NCI-H2196 treated with DMSO at 0.1 percent for 48 hours (cell line): ENCODE measurements around the gene KCNN3.
"Not testable (repeated sequence)": the region's sequence is repeated elsewhere in the genome, so short reads cannot be mapped to it uniquely, and the experiment has no call there.

ENCODE experiments used
- DNase-seq: peaks from one replicate; lab custom pipeline; 2025; ENCODE audit not compliant: unreplicated experiment; lab: John Stamatoyannopoulos, UW

KCNN3 gene

DNA sequence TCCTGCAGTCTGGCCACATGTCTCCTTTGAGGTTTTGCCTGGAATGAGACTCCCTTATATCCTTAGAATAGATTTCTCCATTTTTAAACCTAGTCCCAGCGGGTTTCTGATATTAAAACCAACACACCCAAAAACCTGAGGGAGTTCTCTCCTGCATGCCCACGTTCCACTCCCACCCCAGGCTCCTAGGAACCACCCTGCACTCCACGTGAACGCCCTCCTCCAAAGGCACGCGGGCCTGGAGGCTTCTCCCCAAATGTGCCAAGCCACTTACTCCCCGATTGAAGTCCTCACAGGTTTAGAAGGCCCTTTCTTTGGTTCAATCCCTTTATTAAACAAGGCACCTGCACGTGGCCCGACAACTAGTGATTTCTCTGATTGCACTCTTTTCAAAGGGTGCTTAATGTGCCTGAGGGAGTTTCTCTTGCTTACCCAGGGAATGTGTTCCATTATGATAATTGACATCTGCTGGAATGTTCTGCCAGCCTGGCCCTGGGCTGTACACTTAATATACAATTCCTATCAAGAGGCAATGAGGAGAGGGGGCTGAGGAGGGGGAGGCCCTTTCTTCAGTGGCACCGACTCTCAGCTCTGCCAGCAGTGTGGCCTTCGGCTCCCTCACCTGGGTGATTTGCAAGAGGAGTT, 157.8 kb downstream of the KCNN3 start:
- no peak for DNase-seq

DNA sequence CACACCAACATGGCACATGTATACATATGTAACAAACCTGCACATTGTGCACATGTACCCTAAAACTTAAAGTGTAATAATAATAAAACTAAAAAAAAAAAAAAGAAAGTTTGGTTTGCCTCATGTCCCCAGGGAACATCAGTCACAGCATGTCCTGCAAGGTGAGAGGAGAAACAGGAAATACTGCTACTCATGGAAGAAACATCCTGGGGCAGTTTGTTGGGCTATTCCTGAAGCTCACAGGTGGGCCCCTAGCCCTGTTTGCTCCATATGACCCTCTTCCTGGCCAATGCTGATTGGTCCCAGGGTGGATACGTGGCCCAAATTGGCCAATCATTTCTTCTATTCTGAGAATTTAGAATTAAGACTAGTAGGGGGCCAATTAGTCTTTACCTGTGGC, 158.7 kb downstream of the KCNN3 start:
- no peak for DNase-seq

DNA sequence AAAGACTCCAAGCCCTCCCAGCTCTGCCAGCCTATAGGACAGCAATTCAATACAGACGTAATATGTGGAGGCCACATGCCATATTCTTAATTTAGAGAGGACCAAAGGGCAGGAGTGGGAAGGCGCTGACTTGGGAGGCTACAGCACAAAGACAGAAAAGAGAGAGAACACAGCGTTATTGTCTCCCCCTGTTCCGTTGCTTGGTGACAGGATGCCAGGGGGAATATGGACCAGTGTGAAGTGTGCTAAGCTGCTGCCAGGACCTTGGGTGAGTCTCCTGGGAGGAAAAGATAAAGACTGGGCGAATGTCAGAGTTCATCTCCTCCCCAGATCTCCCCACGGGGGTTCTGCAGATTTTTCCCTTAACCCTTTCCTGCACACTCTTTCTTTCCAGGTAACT, 160.0 kb downstream of the KCNN3 start:
- DNase-seq: no peak

DNA sequence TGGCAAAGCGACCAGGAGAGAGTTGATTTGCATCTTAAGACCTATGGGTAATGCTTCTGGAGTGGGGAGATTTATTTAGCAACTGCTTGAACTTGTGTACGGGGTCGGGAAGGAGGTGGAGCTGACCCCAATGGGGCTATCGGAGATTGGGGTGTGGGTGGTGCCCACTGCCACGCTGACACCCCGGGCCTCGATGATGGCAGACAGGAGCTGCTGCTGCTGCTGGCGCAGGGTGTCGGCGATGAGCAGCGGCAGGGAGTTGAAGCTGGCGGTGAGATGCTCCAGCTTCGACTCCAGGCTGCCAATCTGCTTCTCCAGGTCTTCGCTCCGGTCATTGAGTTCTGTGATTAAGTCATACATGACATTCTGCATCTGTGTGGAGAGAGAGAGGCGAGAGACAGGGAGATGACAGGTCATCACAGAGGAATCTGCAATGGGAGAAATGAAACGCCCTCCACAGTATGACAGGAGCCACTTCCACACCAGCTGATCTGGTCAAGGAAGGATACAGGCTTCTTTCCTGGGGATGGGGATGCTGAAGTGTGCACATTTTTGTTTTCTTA, 162.1 kb downstream of the KCNN3 start:
- no peak for DNase-seq

DNA sequence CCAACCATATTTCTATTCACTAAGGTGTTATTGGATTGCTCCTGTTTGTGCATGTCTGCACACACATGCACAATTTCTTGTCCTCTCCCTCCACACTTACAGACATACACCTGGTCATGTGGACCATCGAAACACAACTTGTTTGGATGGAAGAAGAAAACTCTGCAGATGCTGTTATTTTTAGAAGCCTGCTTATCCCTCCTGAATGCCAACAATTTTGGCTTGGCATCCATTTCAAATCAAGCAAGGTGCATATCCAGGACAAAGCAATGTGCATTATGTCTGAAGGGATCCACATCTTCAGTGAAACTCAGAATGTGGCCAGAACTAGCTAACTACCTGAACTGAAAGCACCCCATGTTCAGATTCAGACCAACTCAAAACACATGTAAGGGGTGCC, 163.2 kb downstream of the KCNN3 start:
- DNase-seq: no peak

DNA sequence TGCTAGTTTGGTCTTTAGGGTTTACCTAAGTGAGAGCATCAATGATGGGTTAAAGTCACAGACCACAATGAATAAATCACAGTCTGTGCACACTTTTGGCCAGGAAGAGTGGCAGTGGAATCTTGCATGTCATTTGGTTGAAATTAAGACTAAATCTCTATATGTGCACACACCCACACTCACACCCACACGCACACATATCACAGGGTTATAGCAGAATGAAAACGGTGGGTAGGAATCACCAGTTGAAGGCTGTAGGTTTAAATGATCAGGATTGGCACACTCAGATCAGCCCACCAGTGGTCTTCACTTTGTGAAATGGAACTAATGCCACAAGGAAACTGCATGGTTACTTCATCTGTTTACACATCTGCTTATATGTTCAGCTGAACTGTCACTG, 164.5 kb downstream of the KCNN3 start:
- no peak for DNase-seq

DNA sequence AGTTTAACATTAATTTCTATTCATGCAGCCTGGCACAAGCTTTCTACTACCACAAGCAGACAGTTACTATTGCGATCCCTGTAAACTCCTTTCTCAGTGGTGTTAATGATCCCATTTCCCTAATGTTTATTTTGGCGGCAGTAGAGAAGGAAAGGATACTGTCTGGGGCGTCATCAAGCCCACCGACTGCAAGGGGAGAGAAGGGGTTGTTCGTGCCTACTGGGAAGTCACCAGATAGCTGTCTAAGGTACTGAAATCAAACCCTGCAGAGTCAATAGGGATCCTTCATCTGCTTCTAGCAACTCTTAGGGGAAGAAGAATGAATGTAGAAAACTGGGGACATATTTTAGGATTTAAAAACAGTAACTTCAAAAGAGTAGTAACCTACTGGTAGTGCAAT, 166.9 kb downstream of the KCNN3 start:
- DNase-seq: no peak

DNA sequence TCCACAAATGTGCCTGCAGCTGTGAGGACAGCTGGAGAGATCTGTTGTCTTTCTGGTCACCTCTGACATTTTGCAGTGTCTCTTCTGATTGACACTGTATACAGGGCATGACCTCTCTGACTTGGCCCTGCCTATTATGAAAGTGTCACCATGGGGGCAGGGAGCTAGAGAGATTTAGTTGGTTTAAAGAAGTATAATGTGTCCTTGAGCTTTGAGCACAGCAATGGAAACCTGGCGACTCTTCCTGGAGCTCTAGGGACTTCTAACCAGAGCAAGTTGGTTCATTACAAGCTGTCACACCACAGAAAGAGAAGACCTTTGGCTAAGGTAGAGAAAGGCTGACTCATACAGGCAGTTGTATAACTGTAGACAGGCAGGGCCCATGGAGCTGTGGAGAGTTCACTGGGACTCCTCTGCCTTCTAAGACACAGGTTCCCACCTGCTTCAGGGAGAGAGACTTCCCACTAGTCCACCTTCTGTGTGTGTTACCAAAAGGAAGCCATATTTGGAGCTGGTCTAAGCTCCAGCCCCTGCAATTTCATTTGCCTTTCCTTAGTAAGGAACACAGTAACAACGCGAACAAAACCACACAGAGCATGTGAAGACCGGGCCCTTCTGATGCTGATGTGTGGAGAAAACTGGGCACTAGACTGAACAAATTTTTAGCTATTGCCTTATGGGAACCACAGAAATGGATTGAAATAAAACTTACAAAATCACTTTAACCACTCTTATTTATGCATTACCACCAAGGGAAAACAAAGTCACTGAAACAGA, 171.6 kb downstream of the KCNN3 start:
- DNase-seq: no peak

DNA sequence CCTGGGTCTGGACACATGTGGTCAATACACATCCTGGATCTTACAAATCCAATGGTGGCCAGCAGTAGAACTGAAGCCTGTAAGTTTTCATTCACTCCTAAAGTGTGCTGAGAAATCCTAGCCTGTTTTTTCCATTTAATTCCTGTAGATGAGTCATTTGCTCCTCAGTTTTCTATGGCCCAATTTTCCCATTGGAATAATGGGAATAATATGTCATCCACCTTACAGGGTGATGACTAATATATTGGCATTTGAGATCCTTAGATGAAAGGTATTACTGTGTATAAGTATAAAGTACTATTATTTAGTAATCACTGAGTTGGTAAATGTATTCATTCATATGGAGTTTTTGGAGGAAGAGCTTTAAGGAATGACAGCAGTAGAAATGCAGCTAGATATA, 172.4 kb downstream of the KCNN3 start:
- DNase-seq: no peak

DNA sequence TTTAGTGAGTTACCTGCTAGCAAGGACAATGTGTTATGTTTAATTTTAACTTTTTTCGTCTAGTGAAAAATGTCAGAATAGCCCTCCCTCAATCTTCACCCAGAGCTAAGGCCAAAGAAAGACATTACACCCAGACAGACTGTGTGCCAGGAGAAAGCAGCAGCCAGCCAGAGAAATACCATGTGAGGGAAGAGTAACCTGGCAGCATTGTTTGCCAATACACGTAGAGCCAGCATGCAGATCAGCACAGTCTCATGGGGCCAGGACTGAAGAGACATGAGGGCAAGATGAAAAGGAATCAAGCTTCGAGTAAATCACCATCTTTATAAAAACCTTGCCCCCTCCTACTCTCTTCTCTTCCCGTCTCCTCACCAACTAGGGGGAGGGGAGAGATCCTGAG, 173.6 kb downstream of the KCNN3 start:
- DNase-seq: no peak

DNA sequence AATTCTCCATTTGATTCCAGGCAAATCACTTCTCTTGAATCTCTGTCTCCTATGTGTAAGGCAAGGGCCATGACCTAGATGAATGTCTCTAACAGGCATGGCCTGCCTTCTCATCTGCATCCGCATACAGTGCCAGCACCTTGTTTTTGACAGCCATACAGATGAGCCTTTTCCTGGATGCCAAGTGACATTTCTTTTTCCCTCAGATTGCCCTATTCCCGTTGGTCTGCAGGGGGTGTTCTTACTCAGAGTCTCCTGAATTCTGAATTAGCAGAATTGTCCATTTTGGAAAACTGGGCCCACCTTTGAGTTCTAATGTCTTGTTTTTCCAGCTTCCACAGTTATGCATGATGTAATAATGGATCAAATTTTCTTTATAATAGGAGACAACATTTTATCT, 174.1 kb downstream of the KCNN3 start:
- no peak for DNase-seq

DNA sequence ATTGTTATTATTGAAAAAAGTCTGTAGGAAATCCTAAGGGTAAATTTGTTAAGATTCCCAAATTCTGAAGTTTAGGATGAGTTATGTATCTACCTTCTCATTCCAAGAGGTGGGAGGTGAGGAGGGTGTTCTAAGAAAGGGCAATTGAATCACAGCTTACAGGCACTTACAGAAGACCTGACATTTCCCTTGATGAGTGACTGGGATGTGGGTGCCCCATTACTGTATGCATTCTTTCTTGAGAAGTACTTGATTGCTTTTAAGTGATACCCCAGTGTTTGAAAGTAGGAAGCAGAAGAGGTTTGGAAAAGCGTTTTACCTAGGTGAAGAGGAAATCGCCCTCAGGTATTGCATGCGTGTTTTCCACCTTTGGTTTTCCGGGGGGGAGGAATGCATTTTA, 175.1 kb downstream of the KCNN3 start:
- no peak for DNase-seq

DNA sequence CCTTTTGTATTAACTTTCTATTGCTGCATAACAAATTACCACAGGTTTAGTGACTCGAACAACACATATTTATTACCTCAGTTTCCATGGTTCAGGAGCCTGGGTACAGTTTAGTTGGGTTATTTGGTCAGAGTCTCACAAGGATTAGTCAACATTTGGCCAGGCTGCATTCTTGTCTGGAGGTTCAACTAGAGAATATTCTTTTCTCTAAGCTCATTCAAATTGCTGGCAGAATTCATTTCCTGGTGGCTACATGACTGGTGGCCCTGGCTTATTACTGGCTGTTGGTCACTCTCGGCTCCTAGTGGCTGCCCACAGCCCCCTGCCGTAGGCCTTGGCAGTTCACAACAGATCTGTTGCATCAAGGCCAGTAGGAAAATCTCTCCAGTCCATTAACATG, 181.0 kb downstream of the KCNN3 start:
- DNase-seq: no peak

DNA sequence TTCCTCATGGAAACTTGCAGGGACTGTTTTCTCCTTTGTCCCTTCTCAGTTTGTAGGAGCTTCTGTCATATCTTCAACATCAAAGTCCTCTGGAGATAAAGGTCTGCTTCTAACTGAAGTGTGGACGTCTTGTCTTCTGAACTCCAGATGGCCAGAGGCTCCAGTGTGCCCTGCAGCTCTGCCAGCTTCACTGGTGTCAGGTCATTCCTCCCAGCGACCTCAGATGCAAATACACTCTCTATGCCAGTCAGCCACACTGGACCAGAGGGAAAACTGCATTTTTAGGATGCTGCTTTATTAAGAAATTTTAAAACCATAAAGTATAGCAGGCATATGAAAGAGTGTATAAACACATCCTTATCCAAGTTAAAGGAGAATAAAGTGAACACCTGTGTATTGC, 183.6 kb downstream of the KCNN3 start:
- no peak for DNase-seq

DNA sequence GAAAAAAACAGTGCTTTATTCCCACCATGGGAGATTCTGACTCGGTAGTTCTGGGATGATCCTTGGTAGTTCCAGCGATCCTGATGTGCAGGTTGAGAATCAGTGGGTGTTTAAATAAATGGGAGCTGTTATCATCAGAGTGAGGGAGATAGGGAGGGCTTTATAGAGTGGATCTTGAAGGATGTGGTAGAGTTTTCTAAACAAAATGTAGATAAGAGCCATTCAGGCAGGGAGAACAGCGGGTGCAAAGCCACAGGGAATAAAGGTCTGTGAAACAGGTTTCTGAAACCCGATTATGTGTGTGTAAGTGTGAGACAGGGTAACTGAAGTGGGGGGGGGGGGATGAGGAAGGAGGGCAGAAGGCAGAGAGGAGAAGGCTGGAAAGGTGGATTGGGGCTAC, 186.3 kb downstream of the KCNN3 start:
- DNase-seq: no peak

DNA sequence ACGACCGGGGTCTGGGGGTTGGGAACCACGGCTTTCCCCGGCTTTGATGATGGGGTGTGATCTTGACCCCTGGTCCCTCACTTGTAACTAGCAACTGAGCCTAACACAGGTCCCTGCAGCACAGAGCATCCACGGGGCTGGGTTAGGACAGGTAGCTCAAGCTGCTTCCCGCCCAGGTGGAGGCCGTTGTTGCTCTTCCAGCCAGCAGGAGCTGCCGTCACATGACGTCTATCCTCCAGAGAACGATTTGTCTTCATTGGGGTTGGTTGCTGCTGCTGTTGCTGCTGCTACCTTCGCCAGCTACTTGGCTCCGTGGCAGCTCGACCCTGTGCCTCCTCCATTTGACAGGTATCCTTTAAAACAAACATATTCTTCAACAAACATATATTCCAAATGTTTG, 187.8 kb downstream of the KCNN3 start:
- DNase-seq: no peak

DNA sequence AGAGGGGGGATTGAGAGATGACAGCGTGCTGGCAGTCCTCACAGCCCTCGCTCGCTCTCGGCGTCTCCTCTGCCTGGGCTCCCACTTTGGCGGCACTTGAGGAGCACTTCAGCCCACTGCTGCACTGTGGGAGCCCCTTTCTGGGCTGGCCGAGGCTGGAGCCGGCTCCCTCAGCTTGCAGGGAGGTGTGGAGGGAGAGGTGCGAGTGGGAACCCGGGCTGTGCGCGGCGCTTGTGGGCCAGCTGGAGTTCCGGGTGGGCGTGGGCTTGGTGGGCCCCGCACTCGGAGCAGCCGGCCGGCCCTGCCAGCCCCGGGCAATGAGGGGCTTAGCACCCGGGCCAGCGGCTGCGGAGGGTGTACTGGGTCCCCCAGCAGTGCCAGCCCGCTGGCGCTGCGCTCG, 192.2 kb downstream of the KCNN3 start:
- not testable (repeated sequence) for DNase-seq

DNA sequence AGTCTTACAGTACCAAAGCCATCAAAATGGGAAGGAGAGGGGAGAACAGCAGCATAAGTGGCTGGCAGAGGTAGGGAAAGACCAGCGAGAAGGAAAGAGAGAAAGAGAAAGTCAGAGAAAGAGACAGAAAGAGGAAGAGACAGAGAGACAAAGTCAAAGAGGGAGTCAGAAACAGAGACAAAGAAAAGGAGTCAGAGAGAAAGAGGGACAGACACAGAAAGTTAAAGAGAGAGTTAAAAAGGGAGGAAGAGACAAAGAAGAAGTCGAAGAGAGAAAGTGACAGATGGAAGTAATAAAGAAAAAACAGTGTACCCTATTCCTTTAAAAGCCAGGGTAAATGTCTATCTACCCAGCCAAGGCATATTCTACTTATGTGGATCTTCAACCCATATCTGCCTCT, 193.2 kb downstream of the KCNN3 start:
- DNase-seq: not testable (repeated sequence)

DNA sequence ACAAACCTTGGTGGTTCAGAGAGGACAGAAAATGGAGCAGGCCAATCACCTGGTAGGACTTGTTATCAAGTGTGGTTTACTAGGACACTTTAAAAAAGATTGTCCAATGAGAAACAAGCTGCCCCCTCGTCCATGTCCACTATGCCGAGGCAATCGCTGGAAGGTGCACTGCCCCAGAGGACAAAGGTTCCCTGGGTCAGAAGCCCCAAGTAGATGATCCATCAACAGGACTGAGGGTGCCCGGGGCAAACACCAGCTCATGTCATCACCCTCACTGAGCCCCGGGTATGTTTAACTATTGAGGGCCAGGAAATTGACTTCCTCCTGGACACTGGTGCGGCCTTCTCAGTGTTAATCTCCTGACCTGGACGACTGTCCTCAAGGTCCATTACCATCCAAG, 195.6 kb downstream of the KCNN3 start:
- not testable (repeated sequence) for DNase-seq

DNA sequence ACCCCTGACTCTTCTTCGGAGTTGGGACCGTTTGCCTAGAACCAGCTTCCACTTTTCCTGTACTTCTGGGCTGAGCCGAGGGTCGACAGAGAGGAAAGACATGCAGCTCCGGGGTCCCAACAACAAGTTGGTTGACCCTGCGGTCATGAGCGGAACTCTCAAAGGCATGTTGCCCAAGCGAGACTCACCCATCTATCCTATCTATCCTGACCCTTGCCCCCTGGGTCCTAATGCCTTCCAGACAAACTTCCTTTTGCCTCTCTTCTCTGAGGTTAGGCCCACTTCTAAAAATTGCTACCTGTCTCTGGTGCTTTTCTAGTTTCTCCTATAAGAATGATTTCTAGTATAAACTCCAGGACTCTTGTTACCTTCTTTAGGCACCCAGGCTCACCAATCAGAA, 197.8 kb downstream of the KCNN3 start:
- not testable (repeated sequence) for DNase-seq

DNA sequence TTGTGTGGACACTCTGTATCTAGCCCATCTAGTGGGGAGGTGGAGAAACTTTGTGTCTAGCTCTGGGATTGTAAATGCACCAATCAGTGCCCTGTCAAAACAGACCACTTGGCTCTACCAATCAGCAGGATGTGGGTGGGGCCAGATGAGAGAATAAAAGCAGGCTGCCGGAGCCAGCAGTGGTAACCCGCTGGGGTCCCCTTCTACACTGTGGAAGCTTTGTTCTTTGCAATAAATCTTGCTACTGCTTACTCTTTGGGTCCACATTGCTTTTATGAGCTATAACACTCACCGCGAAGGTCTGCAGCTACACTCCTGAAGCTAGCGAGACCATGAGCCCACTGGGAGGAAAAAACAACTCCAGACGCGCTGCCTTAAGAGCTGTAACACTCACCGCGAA, 198.7 kb downstream of the KCNN3 start:
- not testable (repeated sequence) for DNase-seq
